Naive B cell (primary cell): ENCODE results near the gene NHP2. TPM values are rescaled to one million over a fixed set of nuclear protein-coding genes. Genes with fewer than 3 reads are reported as not detected.

Source experiments
- ATAC-seq, 2 donors: fragments of 150-1000 bp; cut with Tn5 transposase; 2 replicates each; pipeline ENCODE4 v1.10.0; 2021; ENCODE audit warnings: low read depth in 2 of 2, mild to moderate bottlenecking in 2 of 2, moderate library complexity in 2 of 2
- DNase-seq: peaks from one replicate; pipeline ENCODE4 v3.0.0; 2022
- H3K27ac Mint-ChIP-seq, 6 donors: one replicate each; pipeline ENCODE4 v1.8.0; 2020 to 2022; ENCODE audit warnings: mild to moderate bottlenecking in 6 of 6, mixed read lengths in 6 of 6, moderate library complexity in 5 of 6, inconsistent platforms in 2 of 6
- H3K27me3 Mint-ChIP-seq, 3 donors: one replicate each; pipeline ENCODE4 v1.8.0; 2021 to 2022; ENCODE audit warnings: mixed read lengths in 3 of 3, mild to moderate bottlenecking in 1 of 3
- H3K36me3 Mint-ChIP-seq, 2 donors: one replicate each; pipeline ENCODE4 v1.8.0; 2020 to 2022; ENCODE audit warnings: mixed read lengths in 2 of 2, inconsistent platforms in 1 of 2, mild to moderate bottlenecking in 1 of 2
- H3K4me1 Mint-ChIP-seq, 3 donors: one replicate each; pipeline ENCODE4 v1.8.0; 2020 to 2022; ENCODE audit warnings: mixed read lengths in 3 of 3, inconsistent platforms in 1 of 3, mild to moderate bottlenecking in 1 of 3, moderate library complexity in 1 of 3
- H3K4me3 Mint-ChIP-seq, 8 donors: one replicate each; pipeline ENCODE4 v1.8.0; 2020 to 2022; ENCODE audit warnings: mild to moderate bottlenecking in 8 of 8, mixed read lengths in 8 of 8, moderate library complexity in 8 of 8, inconsistent platforms in 2 of 8
- H3K9me3 Mint-ChIP-seq, 7 donors: one replicate each; pipeline ENCODE4 v1.8.0; 2020 to 2022; ENCODE audit warnings: mixed read lengths in 7 of 7, mild to moderate bottlenecking in 5 of 7, inconsistent platforms in 2 of 7, moderate library complexity in 1 of 7
- polyA plus RNA-seq, 6 donors: library from polyadenylated mRNA; unstranded; fragments of 300-500 nt; fragmentation: Illumina TruSeq; gene quantifications; one replicate each; pipeline ENCODE4 v1.2.3, GENCODE V29; 2021; ENCODE audit warnings: low read depth in 6 of 6

The NHP2 gene
- polyA plus RNA-seq, 6 donors from 2014 or later = 212 to 320 (median 229) TPM

- Mint-ChIP-seq H3K4me1 (no peaks in the 10 kb centered on the region), H3K27ac (peak overlapping the region in 1 of 6 donors; percentile 89), H3K9me3 (peaks cover 0 to 2% (median 0%) of the 10 kb centered on the region in 7 donors), H3K4me3 (no peak overlapping the region), H3K36me3 (no peaks in the 10 kb centered on the region), H3K27me3 (peaks cover 21 to 44% (median 44%) of the 10 kb centered on the region in 3 donors)
- ATAC-seq = no peak
- DNase-seq = no peak
These were observed 38.6 kb upstream of the NHP2 start for GRCh38 chr5:178192244-178192643.

- no peak overlapping the region for H3K4me3 Mint-ChIP-seq
- no peak for ATAC-seq
- no peaks in the 10 kb centered on the region for H3K36me3 Mint-ChIP-seq
- no peak for DNase-seq
- H3K4me1 Mint-ChIP-seq = no peaks in the 10 kb centered on the region
- H3K27me3 Mint-ChIP-seq = peaks cover 21 to 44% (median 44%) of the 10 kb centered on the region in 3 donors
- no peak overlapping the region for H3K27ac Mint-ChIP-seq
- H3K9me3 Mint-ChIP-seq = peaks cover 0 to 2% (median 0%) of the 10 kb centered on the region in 7 donors
These were observed 38.0 kb upstream of the NHP2 start for GRCh38 chr5:178191661-178192060.

GRCh38 chr5:178189433-178189832 is 35.7 kb upstream of the NHP2 start:
- DNase-seq (no peak), ATAC-seq (no peak)
- peaks cover 20 to 37% (median 35%) of the 10 kb centered on the region in 3 donors for H3K27me3 Mint-ChIP-seq
- peaks cover 0 to 2% (median 0%) of the 10 kb centered on the region in 7 donors for H3K9me3 Mint-ChIP-seq
- H3K4me3 Mint-ChIP-seq = no peak overlapping the region
- H3K36me3 Mint-ChIP-seq = no peaks in the 10 kb centered on the region
- no peaks in the 10 kb centered on the region for H3K4me1 Mint-ChIP-seq
- H3K27ac Mint-ChIP-seq = no peak overlapping the region

- H3K9me3 Mint-ChIP-seq = peaks cover 0 to 2% (median 0%) of the 10 kb centered on the region in 7 donors
- peak within 1 kb of the TSS in 1 of 6 donors; percentile 30 for H3K27ac Mint-ChIP-seq
- ATAC-seq = no peak
- no peak for DNase-seq
- no peaks in the 10 kb centered on the region for H3K36me3 Mint-ChIP-seq
- peaks cover 5 to 17% (median 12%) of the 10 kb centered on the region in 3 donors for H3K27me3 Mint-ChIP-seq
- H3K4me1 Mint-ChIP-seq = peaks cover 0 to 4% (median 0%) of the 10 kb centered on the region in 3 donors
- H3K4me3 Mint-ChIP-seq = no peak within 1 kb of the TSS
These were observed 33.3 kb upstream of the NHP2 start, which contains the start of gene GMCL2 for GRCh38 chr5:178187014-178187413. Gene GMCL2, minus strand, starts transcription at chr5:178187371. Its CDS starts 72 bp downstream, at chr5:178187299.

GRCh38 chr5:178186427-178186826 is 32.7 kb upstream of the NHP2 start:
- Mint-ChIP-seq H3K27me3 (peaks cover 5 to 15% (median 11%) of the 10 kb centered on the region in 3 donors), H3K4me3 (no peak overlapping the region), H3K9me3 (peaks cover 0 to 2% (median 0%) of the 10 kb centered on the region in 7 donors), H3K4me1 (peaks cover 0 to 4% (median 0%) of the 10 kb centered on the region in 3 donors), H3K27ac (peak overlapping the region in 1 of 6 donors; percentile 30), H3K36me3 (no peaks in the 10 kb centered on the region)
- no peak for DNase-seq
- ATAC-seq = no peak

- Mint-ChIP-seq H3K4me3 (peak overlapping the region in 1 of 8 donors; percentile 31), H3K4me1 (peaks cover 0 to 4% (median 0%) of the 10 kb centered on the region in 3 donors), H3K27ac (peak overlapping the region in 2 of 6 donors; percentile 6 to 69)
These were observed 28.6 kb upstream of the NHP2 start for GRCh38 chr5:178182158-178182876.

GRCh38 chr5:178180141-178180863 is 26.6 kb upstream of the NHP2 start:
- no peak overlapping the region for H3K27ac Mint-ChIP-seq
- peaks cover 0 to 4% (median 0%) of the 10 kb centered on the region in 3 donors for H3K4me1 Mint-ChIP-seq

More at GRCh38 chr5:178182158-178182876, 28.6 kb upstream of the NHP2 start:
- no peak for ATAC-seq
- H3K9me3 Mint-ChIP-seq = peaks cover 0 to 5% (median 0%) of the 10 kb centered on the region in 7 donors
- H3K27me3 Mint-ChIP-seq = peaks cover 0 to 17% (median 6%) of the 10 kb centered on the region in 3 donors
- no peak for DNase-seq
- H3K36me3 Mint-ChIP-seq = no peaks in the 10 kb centered on the region

GRCh38 chr5:178177569-178177968 is 23.9 kb upstream of the NHP2 start:
- ATAC-seq = no peak
- H3K9me3 Mint-ChIP-seq = peaks cover 0 to 5% (median 0%) of the 10 kb centered on the region in 7 donors
- H3K36me3 Mint-ChIP-seq = no peaks in the 10 kb centered on the region
- H3K4me1 Mint-ChIP-seq = peaks cover 0 to 4% (median 0%) of the 10 kb centered on the region in 3 donors
- DNase-seq = no peak
- H3K27ac Mint-ChIP-seq = no peak overlapping the region
- no peak overlapping the region for H3K4me3 Mint-ChIP-seq
- peaks cover 0 to 24% (median 6%) of the 10 kb centered on the region in 3 donors for H3K27me3 Mint-ChIP-seq

More at GRCh38 chr5:178180141-178180863, 26.6 kb upstream of the NHP2 start:
- Mint-ChIP-seq H3K9me3 (peaks cover 0 to 5% (median 0%) of the 10 kb centered on the region in 7 donors), H3K27me3 (peaks cover 0 to 24% (median 6%) of the 10 kb centered on the region in 3 donors), H3K4me3 (no peak overlapping the region), H3K36me3 (no peaks in the 10 kb centered on the region)
- DNase-seq (no peak), ATAC-seq (no peak)

- Mint-ChIP-seq H3K4me1 (no peaks in the 10 kb centered on the region), H3K27me3 (peaks cover 0 to 24% (median 6%) of the 10 kb centered on the region in 3 donors), H3K27ac (no peak overlapping the region), H3K9me3 (peaks cover 0 to 5% (median 0%) of the 10 kb centered on the region in 7 donors), H3K4me3 (no peak overlapping the region), H3K36me3 (no peaks in the 10 kb centered on the region)
- ATAC-seq (no peak), DNase-seq (no peak)
These were observed 23.1 kb upstream of the NHP2 start for GRCh38 chr5:178176791-178177190.

- peaks cover 0 to 5% (median 0%) of the 10 kb centered on the region in 7 donors for H3K9me3 Mint-ChIP-seq
- no peaks in the 10 kb centered on the region for H3K36me3 Mint-ChIP-seq
- peaks cover 0 to 16% (median 6%) of the 10 kb centered on the region in 3 donors for H3K27me3 Mint-ChIP-seq
- no peak overlapping the region for H3K27ac Mint-ChIP-seq
- no peak overlapping the region for H3K4me3 Mint-ChIP-seq
- DNase-seq = no peak
- no peak for ATAC-seq
- no peaks in the 10 kb centered on the region for H3K4me1 Mint-ChIP-seq
These were observed 20.8 kb upstream of the NHP2 start for GRCh38 chr5:178174456-178174855.

GRCh38 chr5:178170455-178170854 is 16.8 kb upstream of the NHP2 start:
- ATAC-seq (no peak), DNase-seq (no peak)
- Mint-ChIP-seq H3K4me1 (peaks cover 0 to 3% (median 0%) of the 10 kb centered on the region in 3 donors), H3K36me3 (no peaks in the 10 kb centered on the region), H3K27me3 (no peaks in the 10 kb centered on the region), H3K9me3 (no peaks in the 10 kb centered on the region), H3K4me3 (no peak overlapping the region), H3K27ac (no peak overlapping the region)

GRCh38 chr5:178165581-178165980 is 11.9 kb upstream of the NHP2 start:
- no peak overlapping the region for H3K27ac Mint-ChIP-seq
- H3K27me3 Mint-ChIP-seq = peaks cover 0 to 14% (median 11%) of the 10 kb centered on the region in 3 donors
- H3K36me3 Mint-ChIP-seq = no peaks in the 10 kb centered on the region
- no peaks in the 10 kb centered on the region for H3K9me3 Mint-ChIP-seq
- H3K4me1 Mint-ChIP-seq = peaks cover 8 to 14% (median 12%) of the 10 kb centered on the region in 3 donors
- H3K4me3 Mint-ChIP-seq = no peak overlapping the region
- no peak for DNase-seq
- ATAC-seq = no peak
